CD14-positive monocyte (primary cell): ENCODE measurements around the gene SRRM3. TPM values are rescaled to one million over a fixed set of nuclear protein-coding genes. Genes with fewer than 3 reads are reported as not detected.
"Not testable (repeated sequence)": the region's sequence is repeated elsewhere in the genome, so short reads cannot be mapped to it uniquely, and the experiment has no call there.

Source experiments
- DNase-seq, 3 donors: peaks; one replicate each; pipeline ENCODE4 v3.0.0-alpha.2; 2011 to 2022
- H2AFZ ChIP-seq: 2 replicates; pipeline ENCODE4 v1.6.0; 2012; ENCODE audit warnings: mild to moderate bottlenecking, low read depth, low read length, inconsistent platforms; ENCODE audit not compliant: insufficient read depth, poor library complexity, severe bottlenecking
- H3K27ac ChIP-seq, 2 donors: 1 replicate in 1 of 2; 2 replicates in 1 of 2; pipeline ENCODE4 v1.5.1; 2012 to 2013; ENCODE audit warnings: low read length in 2 of 2, control low read depth in 1 of 2, inconsistent platforms in 1 of 2, low read depth in 1 of 2, mild to moderate bottlenecking in 1 of 2
- H3K27me3 ChIP-seq, 2 donors: one replicate each; pipeline versions ENCODE4 v1.6.0 to v1.6.1; 2011 to 2013; ENCODE audit warnings: low read length in 2 of 2; ENCODE audit not compliant: control insufficient read depth in 2 of 2, insufficient read depth in 2 of 2
- H3K36me3 ChIP-seq, 2 donors: replicated peaks in 1 of 2; 1 replicate in 1 of 2; 2 replicates in 1 of 2; pipeline versions ENCODE4 v1.5.1 to v1.6.1; 2012 to 2013; ENCODE audit warnings: low read length in 2 of 2, control low read depth in 1 of 2, inconsistent platforms in 1 of 2, mild to moderate bottlenecking in 1 of 2; ENCODE audit not compliant: insufficient read depth in 2 of 2, control insufficient read depth in 1 of 2
- H3K4me1 ChIP-seq, 2 donors: 1 replicate in 1 of 2; 2 replicates in 1 of 2; pipeline versions ENCODE4 v1.5.1 to v1.6.1; 2012 to 2013; ENCODE audit warnings: low read length in 2 of 2, control low read depth in 1 of 2, inconsistent platforms in 1 of 2, mild to moderate bottlenecking in 1 of 2, moderate library complexity in 1 of 2; ENCODE audit not compliant: insufficient read depth in 2 of 2, control insufficient read depth in 1 of 2
- H3K4me2 ChIP-seq: replicated peaks from 2 replicates; pipeline ENCODE3; 2012; ENCODE audit warnings: low read length, moderate library complexity, mild to moderate bottlenecking; ENCODE audit not compliant: poor library complexity, severe bottlenecking; ENCODE audit errors: extremely low read depth
- H3K4me3 ChIP-seq, 3 experiments: fragments of 200-600 bp in 1 of 3; sonication (generic) in 1 of 3; replicated peaks in 1 of 3; 1 replicate in 2 of 3; 2 replicates in 1 of 3; pipeline ENCODE4 v1.5.1; 2011 to 2013; ENCODE audit warnings: low read length in 3 of 3, mild to moderate bottlenecking in 3 of 3, control low read depth in 2 of 3, low read depth in 2 of 3, inconsistent platforms in 1 of 3, moderate library complexity in 1 of 3
- H3K79me2 ChIP-seq: 2 replicates; pipeline ENCODE4 v1.6.0; 2012; ENCODE audit warnings: mild to moderate bottlenecking, control low read depth, inconsistent platforms, low read length, moderate library complexity; ENCODE audit not compliant: insufficient read depth
- H3K9ac ChIP-seq: 2 replicates; pipeline ENCODE4 v1.6.0; 2017; ENCODE audit warnings: low read length, mild to moderate bottlenecking; ENCODE audit not compliant: insufficient read depth, poor library complexity, severe bottlenecking
- H3K9me3 ChIP-seq, 2 donors: replicated peaks in 1 of 2; 1 replicate in 1 of 2; 2 replicates in 1 of 2; pipeline versions ENCODE4 v1.5.1 to v1.6.1; 2012 to 2013; ENCODE audit warnings: low read length in 2 of 2, control low read depth in 1 of 2; ENCODE audit not compliant: control insufficient read depth in 1 of 2, insufficient read depth in 1 of 2
- H4K20me1 ChIP-seq: 2 replicates; pipeline ENCODE4 v1.6.0; 2012; ENCODE audit warnings: mild to moderate bottlenecking, low read length, control low read depth, moderate library complexity; ENCODE audit not compliant: insufficient read depth
- H3K27ac Mint-ChIP-seq, 7 donors: one replicate each; pipeline ENCODE4 v1.8.0; 2020; ENCODE audit warnings: mild to moderate bottlenecking in 7 of 7, mixed read lengths in 7 of 7, moderate library complexity in 6 of 7, inconsistent platforms in 2 of 7
- H3K27me3 Mint-ChIP-seq, 3 donors: one replicate each; pipeline ENCODE4 v1.8.0; 2021 to 2022; ENCODE audit warnings: low read depth in 3 of 3, mild to moderate bottlenecking in 3 of 3, mixed read lengths in 3 of 3, moderate library complexity in 3 of 3, inconsistent platforms in 1 of 3
- H3K36me3 Mint-ChIP-seq, 2 donors: one replicate each; pipeline ENCODE4 v1.8.0; 2020; ENCODE audit warnings: mixed read lengths in 2 of 2, inconsistent platforms in 1 of 2, mild to moderate bottlenecking in 1 of 2
- H3K4me1 Mint-ChIP-seq: one replicate; pipeline ENCODE4 v1.8.0; 2020; ENCODE audit warnings: mild to moderate bottlenecking, mixed read lengths
- H3K4me3 Mint-ChIP-seq, 2 donors: one replicate each; pipeline ENCODE4 v1.8.0; 2020; ENCODE audit warnings: mild to moderate bottlenecking in 2 of 2, mixed read lengths in 2 of 2, moderate library complexity in 1 of 2
- H3K9me3 Mint-ChIP-seq, 7 donors: one replicate each; pipeline ENCODE4 v1.8.0; 2020 to 2022; ENCODE audit warnings: mixed read lengths in 7 of 7, mild to moderate bottlenecking in 6 of 7, moderate library complexity in 6 of 7, inconsistent platforms in 2 of 7
- WGBS: methylation state at CpG from one replicate; pipeline ENCODE4 v1.1.5; 2013; ENCODE audit warnings: missing lambda C conversion rate; ENCODE audit not compliant: insufficient coverage; 5-methylcytosine and 5-hydroxymethylcytosine counted together
- intact Hi-C, 2 donors: fragments of 100-400 bp; cut with micrococcal nuclease; formaldehyde crosslinking; loops; one replicate each; pipeline versions ENCODE4 v1.15.0 to v1.15.1; 2023
- polyA plus RNA-seq, 3 donors: library from polyadenylated mRNA; depleted of rRNA in 1 of 3; unstranded in 2 of 3; stranded (reverse) in 1 of 3; fragments of 300-500 nt in 2 of 3; fragments of >200 nt in 1 of 3; fragmentation: Illumina TruSeq in 2 of 3; gene quantifications; 1 replicate in 2 of 3; 2 replicates in 1 of 3; pipeline ENCODE4 v1.2.3, GENCODE V29; 2012 to 2021
- TF ChIP-seq, protein P1 (sequence below): fragments of 200-600 bp; IDR thresholded peaks from one replicate; pipeline ENCODE4 v1.8.0; 2022; ENCODE audit warnings: antibody characterized with exemption, mild to moderate bottlenecking

The SRRM3 gene
- polyA plus RNA-seq, 3 donors = not detected

GRCh38 chr7:76166404-76167255, 35.1 kb upstream of the SRRM3 start:
- intact Hi-C loops = no loop called here
- TF ChIP-seq, protein P1, sequence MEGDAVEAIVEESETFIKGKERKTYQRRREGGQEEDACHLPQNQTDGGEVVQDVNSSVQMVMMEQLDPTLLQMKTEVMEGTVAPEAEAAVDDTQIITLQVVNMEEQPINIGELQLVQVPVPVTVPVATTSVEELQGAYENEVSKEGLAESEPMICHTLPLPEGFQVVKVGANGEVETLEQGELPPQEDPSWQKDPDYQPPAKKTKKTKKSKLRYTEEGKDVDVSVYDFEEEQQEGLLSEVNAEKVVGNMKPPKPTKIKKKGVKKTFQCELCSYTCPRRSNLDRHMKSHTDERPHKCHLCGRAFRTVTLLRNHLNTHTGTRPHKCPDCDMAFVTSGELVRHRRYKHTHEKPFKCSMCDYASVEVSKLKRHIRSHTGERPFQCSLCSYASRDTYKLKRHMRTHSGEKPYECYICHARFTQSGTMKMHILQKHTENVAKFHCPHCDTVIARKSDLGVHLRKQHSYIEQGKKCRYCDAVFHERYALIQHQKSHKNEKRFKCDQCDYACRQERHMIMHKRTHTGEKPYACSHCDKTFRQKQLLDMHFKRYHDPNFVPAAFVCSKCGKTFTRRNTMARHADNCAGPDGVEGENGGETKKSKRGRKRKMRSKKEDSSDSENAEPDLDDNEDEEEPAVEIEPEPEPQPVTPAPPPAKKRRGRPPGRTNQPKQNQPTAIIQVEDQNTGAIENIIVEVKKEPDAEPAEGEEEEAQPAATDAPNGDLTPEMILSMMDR = no peak
- Histone ChIP-seq H3K4me3 (peak overlapping the region; percentile 65 to 86 (median 80)), H3K9ac (peak overlapping the region; percentile 68), H3K4me1 (peaks cover 6 to 9% of the 10 kb centered on the region in 2 donors), H3K4me2 (peak overlapping the region; percentile 82), H3K36me3 (no peaks in the 10 kb centered on the region), H3K9me3 (no peaks in the 10 kb centered on the region), H3K79me2 (no peaks in the 10 kb centered on the region), H2AFZ (peak overlapping the region; percentile 93), H4K20me1 (no peaks in the 10 kb centered on the region), H3K27me3 (no peaks in the 10 kb centered on the region), H3K27ac (peak overlapping the region; percentile 74 to 87)
- WGBS = 2% methylated on average over 62 of the region's 67 CpGs
- Mint-ChIP-seq H3K4me1 (peaks cover 9% of the 10 kb centered on the region), H3K4me3 (peak overlapping the region; percentile 80 to 93), H3K27me3 (peaks cover 2 to 5% (median 4%) of the 10 kb centered on the region in 3 donors), H3K36me3 (no peaks in the 10 kb centered on the region), H3K27ac (peak overlapping the region; percentile 87 to 97 (median 94)), H3K9me3 (peaks cover 0 to 4% (median 0%) of the 10 kb centered on the region in 7 donors)
- DNase-seq = peak; percentile 98 to 99 (median 98)

DNA sequence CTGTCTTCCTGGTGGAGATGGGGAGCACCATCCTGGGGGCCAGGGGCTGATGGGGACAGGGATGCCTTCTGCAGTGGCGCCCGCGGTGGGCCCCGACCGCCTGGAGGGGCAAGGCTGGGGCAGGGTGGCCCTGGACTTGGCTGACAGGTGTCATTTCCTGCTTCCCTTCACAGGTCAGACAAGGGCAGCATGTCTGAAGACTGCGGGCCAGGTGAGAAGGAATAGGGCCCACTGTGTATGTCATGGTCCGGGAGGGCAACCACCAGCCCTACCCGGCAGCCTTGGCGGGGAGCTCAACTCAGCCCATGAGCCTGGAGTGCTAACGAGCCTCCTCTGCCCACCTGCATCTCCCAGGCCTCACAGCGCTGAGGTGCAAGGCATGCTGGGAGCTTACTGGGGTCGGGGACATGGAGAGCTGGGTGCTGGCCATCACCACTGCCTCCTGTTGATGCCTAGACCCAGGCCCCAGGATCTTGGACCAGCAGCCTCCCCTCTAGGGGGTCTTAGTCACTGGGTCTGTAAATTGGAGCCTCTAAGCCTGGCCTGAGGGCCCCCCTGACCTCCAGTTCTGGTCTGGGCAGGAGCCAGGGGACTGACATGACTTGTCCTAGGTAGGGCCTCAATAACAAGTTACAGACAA, 28.0 kb upstream of the SRRM3 start:
- H3K9me3 ChIP-seq = no peaks in the 10 kb centered on the region
- peaks cover 0 to 8% of the 10 kb centered on the region in 2 donors for H3K4me1 ChIP-seq
- H3K36me3 ChIP-seq = no peaks in the 10 kb centered on the region
- WGBS = 98% methylated on average over 7 of the region's 12 CpGs
- no peak overlapping the region for H2AFZ ChIP-seq
- DNase-seq = no peak
- no peaks in the 10 kb centered on the region for H4K20me1 ChIP-seq
- intact Hi-C loops = loop anchor here (10.0 kb wide), 2 partner anchors 141 to 331 kb away; no protein-coding TSS in a partner anchor
- Mint-ChIP-seq H3K9me3 (no peaks in the 10 kb centered on the region), H3K27me3 (peaks cover 6 to 12% (median 9%) of the 10 kb centered on the region in 3 donors), H3K4me3 (no peak overlapping the region), H3K4me1 (peaks cover 7% of the 10 kb centered on the region), H3K27ac (no peak overlapping the region), H3K36me3 (no peaks in the 10 kb centered on the region)
- TF ChIP-seq, protein P1 = no peak
- no peak overlapping the region for H3K4me3 ChIP-seq
- H3K79me2 ChIP-seq = no peaks in the 10 kb centered on the region
- H3K27ac ChIP-seq = no peak overlapping the region
- H3K9ac ChIP-seq = no peak overlapping the region
- H3K27me3 ChIP-seq = no peaks in the 10 kb centered on the region
- H3K4me2 ChIP-seq = no peak overlapping the region

DNA sequence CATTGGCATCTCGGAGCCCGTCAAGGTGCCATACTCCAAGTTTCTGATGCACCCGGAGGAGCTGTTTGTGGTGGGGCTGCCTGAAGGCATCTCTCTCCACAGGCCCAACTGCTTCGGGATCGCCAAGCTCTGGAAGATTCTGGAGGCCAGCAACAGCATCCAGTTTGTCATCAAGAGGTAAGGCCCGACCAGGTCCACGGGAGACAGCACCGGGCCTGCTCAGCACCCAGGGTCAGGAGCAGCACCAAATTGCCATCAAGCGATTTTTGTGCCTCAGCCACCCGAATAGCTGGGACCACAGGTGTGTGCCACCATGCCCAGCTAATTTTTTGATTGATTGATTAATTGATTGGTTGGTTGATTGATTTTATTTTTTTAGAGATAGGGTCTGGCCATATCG, 24.7 kb upstream of the SRRM3 start:
- not testable (repeated sequence) for H3K27me3 ChIP-seq, H3K9ac ChIP-seq, H3K9me3 Mint-ChIP-seq, H3K36me3 ChIP-seq, H3K9me3 ChIP-seq, H3K27ac ChIP-seq, H3K4me3 Mint-ChIP-seq, H3K4me1 ChIP-seq, H3K27ac Mint-ChIP-seq, H4K20me1 ChIP-seq, H3K79me2 ChIP-seq, H3K4me1 Mint-ChIP-seq, H2AFZ ChIP-seq, H3K4me3 ChIP-seq, DNase-seq, H3K36me3 Mint-ChIP-seq, H3K4me2 ChIP-seq
- WGBS = 94% methylated on average over 8 of the region's 11 CpGs
- H3K27me3 Mint-ChIP-seq = peaks cover 11 to 13% (median 12%) of the 10 kb centered on the region in 3 donors
- intact Hi-C loops = loop anchor here (5.0 to 10.0 kb wide), 4 partner anchors 85 to 328 kb away; no protein-coding TSS in a partner anchor
